Measurements from ENCODE around the gene SYCE3. TPM values are rescaled to one million over a fixed set of nuclear protein-coding genes. Genes with fewer than 3 reads are reported as not detected.

Gene SYCE3
- total and polyA plus RNA-seq, 2 experiments from 2014 or later, result not detected

GRCh38 chr22:50603511-50604255, 41.0 kb upstream of the SYCE3 start:
- Histone ChIP-seq H3K27me3 (ENCODE audit: insufficient read depth) (peaks cover 76% of the 10 kb centered on the region), H3K9me2 (ENCODE audit: insufficient read depth) (no peaks in the 10 kb centered on the region), H3K27ac (ENCODE audit: low read depth) (no peak overlapping the region), H3K4me3 (peak overlapping the region; percentile 51), H3K4me2 (peak overlapping the region; percentile 81), H3K79me2 (replicated peaks; ENCODE audit: insufficient read depth) (no peaks in the 10 kb centered on the region), H3F3A (replicated peaks; ENCODE audit: low read depth) (no peaks in the 10 kb centered on the region), H2AFZ (peak overlapping the region; percentile 76; the same call in 1 of the 2 replicates), H3K4me1 (ENCODE audit: insufficient read depth) (no peaks in the 10 kb centered on the region; the same call in 1 of the 2 replicates), H4K20me1 (replicated peaks; ENCODE audit: insufficient read depth) (no peaks in the 10 kb centered on the region), H3K36me3 (ENCODE audit: insufficient read depth) (no peaks in the 10 kb centered on the region)
- TF ChIP-seq ETS1 (IDR thresholded peaks at IDR 0.05) (no peak), POLR2AphosphoS5 (IDR thresholded peaks at IDR 0.05; ENCODE audit: low read depth) (no peak), STAT1 (IDR thresholded peaks at IDR 0.05; ENCODE audit: unreplicated experiment) (no peak), EZH2 (IDR thresholded peaks at IDR 0.05; ENCODE audit: low read depth, unreplicated experiment) (peak; percentile 90), EZH2phosphoT487 (IDR thresholded peaks at IDR 0.05; ENCODE audit: unreplicated experiment) (no peak), REST (IDR thresholded peaks at IDR 0.05; ENCODE audit: unreplicated experiment) (peak; percentile 13)
- H3K9me3 Mint-ChIP-seq, result 0 out of 3 replicates have a peak, but pooled peaks cover 3% of the 10 kb centered on the region
- no peak overlapping the region for H3K27ac Mint-ChIP-seq
- peaks cover 16% of the 10 kb centered on the region for H3K4me1 Mint-ChIP-seq
- H3K36me3 Mint-ChIP-seq (ENCODE audit: low read depth), result peaks cover 3% of the 10 kb centered on the region; the same call in 1 of the 3 replicates
- H3K27me3 Mint-ChIP-seq (ENCODE audit: insufficient read depth, low read depth, poor library complexity), result peaks cover 65% of the 10 kb centered on the region
- H3K4me3 Mint-ChIP-seq, result 0 out of 3 replicates have a peak overlapping the region, but pooled peaks have one; percentile 27
- peak; percentile 60 for DNase-seq (ENCODE audit: low spot score)
- ATAC-seq, result peak; percentile 20

GRCh38 chr22:50602338-50602700, 39.6 kb upstream of the SYCE3 start:
- Histone ChIP-seq H3F3A (replicated peaks; ENCODE audit: low read depth) (no peaks in the 10 kb centered on the region), H3K9me2 (ENCODE audit: insufficient read depth) (no peaks in the 10 kb centered on the region), H3K27ac (ENCODE audit: low read depth) (no peak overlapping the region), H3K27me3 (ENCODE audit: insufficient read depth) (peaks cover 89% of the 10 kb centered on the region), H3K79me2 (replicated peaks; ENCODE audit: insufficient read depth) (no peaks in the 10 kb centered on the region), H3K4me2 (no peak overlapping the region), H3K36me3 (ENCODE audit: insufficient read depth) (no peaks in the 10 kb centered on the region), H3K4me1 (ENCODE audit: insufficient read depth) (no peaks in the 10 kb centered on the region; the same call in 1 of the 2 replicates), H4K20me1 (replicated peaks; ENCODE audit: insufficient read depth) (no peaks in the 10 kb centered on the region), H2AFZ (no peak overlapping the region), H3K4me3 (no peak overlapping the region)
- peak overlapping the region; percentile 63 for H3K4me3 Mint-ChIP-seq
- peaks cover 16% of the 10 kb centered on the region for H3K4me1 Mint-ChIP-seq
- 0 out of 3 replicates have a peak, but pooled peaks cover 3% of the 10 kb centered on the region for H3K9me3 Mint-ChIP-seq
- ATAC-seq (no peak), DNase-seq (ENCODE audit: low spot score) (no peak)
- H3K36me3 Mint-ChIP-seq (ENCODE audit: low read depth), result peaks cover 3% of the 10 kb centered on the region; the same call in 1 of the 3 replicates
- no peak overlapping the region for H3K27ac Mint-ChIP-seq
- TF ChIP-seq EZH2 (IDR thresholded peaks at IDR 0.05; ENCODE audit: low read depth, unreplicated experiment) (peak; percentile 40), NANOG (IDR thresholded peaks at IDR 0.05; ENCODE audit: borderline replicate concordance) (no peak)
- H3K27me3 Mint-ChIP-seq (ENCODE audit: insufficient read depth, low read depth, poor library complexity), result peaks cover 67% of the 10 kb centered on the region

Data from GM23338 (cell line).